ENCODE results near the gene RMI2.
"Not testable (repeated sequence)": the region's sequence is repeated elsewhere in the genome, so short reads cannot be mapped to it uniquely, and the experiment has no call there.

Gene RMI2

GRCh38 chr16:11356573-11357331, 11.5 kb downstream of the RMI2 start:
- peak; percentile 68 for DNase-seq

GRCh38 chr16:11358531-11358930, 13.3 kb downstream of the RMI2 start:
- DNase-seq = no peak

DNA sequence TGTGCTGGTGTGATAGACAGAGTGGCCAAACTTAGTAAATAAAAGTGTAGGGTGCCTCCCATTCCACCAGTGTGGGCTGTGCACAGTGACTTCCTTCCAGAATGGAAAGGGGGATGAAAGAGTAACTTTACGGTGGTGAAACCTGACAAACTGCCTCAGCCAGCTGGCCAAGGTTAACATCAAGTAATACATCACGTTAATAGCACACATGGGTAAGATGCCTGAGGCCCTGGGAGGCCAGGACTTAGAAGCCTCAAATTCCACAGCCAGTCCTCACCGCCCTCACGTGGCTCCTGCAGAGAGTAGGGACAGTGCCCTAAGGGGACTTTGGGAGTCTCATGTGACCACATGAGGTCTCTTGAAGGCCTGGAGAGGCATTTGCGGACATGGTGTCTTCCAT, 14.1 kb downstream of the RMI2 start:
- DNase-seq = peak; percentile 96

DNA sequence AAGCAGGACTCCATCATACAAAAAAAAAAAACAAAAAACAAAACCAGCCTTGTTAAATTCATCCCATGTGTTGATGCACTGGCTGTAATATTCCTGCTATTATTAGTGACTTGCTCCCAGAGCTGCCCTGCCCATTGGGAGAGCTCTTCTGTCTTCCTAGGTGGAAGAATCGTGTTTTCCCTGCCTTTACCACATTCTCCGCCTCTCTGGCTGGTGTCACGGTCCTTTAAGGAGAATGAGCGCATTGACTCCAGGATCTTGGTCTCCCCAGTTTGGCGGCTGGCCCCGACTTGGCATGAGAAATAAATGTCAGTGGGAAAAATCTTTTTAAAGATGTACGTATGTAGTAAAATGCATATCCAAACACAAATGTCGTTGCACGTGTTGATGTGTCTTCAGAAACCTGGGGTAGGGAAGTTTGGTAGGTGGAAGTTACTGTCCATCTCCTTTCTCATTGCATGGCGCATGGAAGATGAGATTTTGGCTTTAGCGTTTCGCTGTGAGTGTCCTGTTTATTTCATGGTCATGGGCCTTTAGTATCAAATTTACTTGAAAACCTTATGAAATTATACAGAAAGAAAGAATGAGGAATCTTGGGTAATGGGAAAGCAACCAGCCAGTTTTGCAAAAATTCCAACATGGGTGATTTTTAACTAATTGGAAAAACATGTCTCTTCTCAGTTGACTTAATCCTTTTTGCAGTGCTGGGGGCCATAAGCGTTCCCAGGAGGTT, 15.5 kb downstream of the RMI2 start:
- peak; percentile 63 for DNase-seq

DNA sequence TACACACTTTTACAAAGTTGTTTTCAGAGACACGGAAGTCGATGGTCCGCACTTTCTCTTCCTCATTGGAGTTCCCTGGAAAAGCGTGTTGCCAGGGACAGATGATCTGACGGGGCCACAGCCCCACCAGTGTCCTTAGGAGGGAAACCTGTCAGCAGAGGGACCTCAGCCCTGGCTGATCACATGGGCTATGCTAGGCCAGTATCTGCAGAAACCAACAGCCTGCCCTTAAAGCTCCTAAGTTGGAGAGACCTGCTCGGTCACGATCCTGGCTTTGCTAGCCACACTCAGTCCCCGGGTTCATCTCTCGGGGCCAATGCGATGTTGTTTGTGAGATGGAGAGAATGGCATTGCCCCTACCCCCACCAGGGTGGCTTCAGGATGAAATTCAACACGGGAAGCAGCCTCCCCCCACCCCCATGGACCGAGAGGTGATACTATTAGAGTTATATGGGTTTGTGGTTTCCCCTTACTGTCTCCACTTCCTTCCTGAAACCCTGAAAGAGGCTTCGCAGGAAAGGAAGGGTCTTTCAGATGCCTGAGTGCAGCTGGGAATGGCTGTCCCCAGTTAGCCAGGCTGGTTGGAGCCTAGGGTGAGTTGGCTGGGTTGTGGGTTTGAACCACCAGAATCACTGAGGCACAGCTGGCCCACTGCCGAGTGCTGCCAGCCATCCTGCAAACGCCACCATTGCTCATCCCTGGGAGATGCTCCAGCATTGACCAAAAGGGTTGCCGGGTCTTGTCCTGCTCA, 16.6 kb downstream of the RMI2 start:
- no peak for DNase-seq

DNA sequence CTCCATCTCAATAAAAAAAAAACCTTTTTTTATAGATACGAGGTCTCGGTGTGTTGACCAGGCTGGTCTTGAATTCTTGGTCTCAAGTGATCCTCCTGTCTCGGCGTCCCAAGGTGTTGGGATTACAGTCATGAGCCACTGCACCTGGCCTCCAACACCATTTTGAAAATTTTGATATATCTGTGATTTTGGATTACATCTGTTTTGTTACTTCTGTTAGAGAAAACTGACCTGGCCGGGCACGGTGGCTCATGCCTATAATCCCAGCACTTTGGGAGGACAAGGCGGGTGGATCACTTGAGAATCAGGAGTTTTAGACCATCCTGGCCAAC, 18.6 kb downstream of the RMI2 start:
- DNase-seq = no peak

DNA sequence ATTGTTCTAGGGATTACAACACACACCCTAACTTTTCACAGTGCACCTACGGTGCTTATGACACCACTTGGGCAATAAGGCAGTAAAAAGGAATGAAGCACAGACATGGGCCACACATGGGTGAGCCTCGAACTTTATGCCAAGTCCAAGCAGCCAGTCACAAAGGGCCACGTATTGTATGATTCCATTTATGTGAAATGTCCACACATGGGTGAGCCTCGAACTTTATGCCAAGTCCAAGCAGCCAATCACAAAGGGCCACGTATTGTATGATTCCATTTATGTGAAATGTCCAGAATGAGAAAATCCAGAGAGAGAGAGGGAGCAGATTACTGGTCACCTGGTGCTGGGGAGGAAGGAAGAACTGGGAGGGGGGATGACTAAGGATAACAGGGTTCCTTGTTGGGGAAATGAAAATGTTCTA, 22.2 kb downstream of the RMI2 start:
- no peak for DNase-seq

DNA sequence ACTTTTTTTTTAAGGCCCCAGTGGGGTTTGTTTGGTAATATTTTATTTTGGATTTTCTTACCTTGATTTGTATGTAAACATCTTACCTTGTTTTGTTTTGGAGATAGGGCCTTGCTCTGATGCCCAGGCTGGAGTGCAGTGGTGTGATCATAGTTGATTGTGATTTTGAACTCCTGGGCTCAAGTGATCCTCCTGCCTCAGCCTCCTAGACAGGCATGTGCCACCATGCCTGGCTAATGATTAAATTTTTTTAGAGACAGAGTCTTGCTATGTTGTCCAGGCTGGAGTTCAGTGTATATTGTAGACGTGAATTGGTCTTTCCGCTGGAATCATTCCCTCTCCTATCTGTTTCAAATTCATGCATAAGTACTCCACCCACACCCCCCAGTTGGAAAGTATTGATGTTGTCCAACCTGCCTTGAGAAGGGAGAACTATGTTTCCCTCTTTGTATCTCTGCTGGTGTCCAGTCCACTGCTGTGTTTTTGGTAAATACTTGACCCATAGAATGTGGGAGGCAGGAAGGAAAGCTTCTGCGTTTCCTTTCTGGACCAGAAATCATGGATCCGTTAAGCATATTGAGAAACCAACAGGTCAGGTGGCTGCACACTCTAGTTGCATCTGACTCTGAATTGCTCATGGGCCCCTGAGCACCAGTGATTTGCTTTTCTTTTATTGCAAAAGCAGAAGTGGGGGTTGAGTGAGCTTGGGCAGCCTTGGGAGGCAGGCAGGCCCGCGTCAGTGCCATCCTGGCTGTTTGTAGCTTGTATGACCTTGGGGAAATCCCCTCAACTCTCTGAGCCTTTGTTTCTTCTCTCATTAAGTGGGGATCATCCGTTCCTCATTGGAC, 25.0 kb downstream of the RMI2 start:
- no peak for DNase-seq

DNA sequence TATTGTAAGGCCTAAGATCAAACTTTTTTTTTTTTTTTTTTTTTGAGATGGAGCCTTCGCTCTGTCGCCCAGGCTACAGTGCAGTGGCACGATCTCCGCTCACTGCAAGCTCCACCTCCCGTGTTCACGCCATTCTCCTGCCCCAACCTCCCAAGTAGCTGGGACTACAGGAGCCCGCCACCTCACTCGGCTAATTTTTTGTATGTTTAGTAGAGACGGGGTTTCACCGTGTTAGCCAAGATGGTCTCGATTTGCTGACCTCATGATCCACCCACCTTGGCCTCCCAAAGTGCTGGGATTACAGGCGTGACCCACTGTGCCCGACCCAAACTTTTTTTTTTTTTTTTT, 25.6 kb downstream of the RMI2 start:
- not testable (repeated sequence) for DNase-seq

DNA sequence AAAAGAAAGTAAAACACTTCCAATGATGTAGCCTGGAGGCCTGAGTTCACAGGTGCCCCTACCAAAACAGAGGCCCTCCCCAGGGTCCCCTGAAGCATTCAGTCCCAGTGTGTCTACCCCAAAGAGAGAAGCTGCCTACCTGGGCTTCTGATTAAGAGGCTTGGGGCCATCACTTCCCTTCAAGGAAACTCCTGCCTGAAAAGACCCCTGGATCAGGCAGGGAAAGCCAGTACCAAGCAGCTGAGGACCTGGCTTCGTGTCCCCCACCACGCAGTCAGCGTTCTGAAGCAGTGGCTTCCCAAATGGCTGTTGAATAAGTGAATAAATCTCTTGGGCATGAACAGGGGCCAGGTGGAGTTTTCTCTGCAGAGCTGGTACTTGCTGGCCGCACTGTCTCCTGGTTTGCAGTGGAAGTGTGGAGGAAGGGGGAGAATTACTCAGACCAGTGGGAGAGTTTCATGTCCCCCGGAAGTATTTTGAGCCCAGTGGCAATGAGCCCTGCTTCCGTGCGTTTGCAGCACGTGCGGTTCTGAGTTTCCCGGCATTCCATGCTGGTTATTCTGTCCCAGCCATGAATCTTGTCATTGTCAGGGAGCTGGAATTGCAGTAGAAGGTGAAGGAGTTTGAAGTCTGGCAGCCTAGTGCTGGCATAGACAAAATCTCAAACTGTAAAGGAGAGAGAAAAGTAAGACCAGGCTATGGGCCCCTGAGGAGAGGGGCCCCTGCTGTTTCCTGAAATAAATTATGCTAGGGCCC, 27.0 kb downstream of the RMI2 start:
- no peak for DNase-seq

DNA sequence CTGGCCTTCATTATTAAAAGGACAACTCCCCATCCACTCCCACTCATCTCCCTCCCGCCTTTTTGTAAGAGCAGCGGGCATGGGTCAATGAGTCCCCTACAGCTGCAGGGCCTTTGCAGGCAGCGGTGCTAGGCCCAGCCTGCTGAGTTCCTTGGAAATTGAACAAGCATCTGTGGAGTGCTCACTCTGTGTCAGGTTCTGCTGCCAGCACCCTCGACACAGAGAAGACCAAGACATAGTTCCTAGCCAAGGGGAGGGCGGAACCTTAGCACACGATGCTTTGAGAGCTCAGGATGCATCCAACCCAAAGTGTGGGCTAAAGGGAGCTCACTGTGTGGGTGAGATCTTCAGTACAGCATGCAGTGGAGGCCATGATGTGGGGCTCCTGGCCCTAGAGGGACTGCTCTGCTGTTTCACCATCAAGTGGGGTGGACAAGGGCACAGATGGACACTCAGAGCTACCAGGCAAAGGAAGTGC, 27.6 kb downstream of the RMI2 start:
- DNase-seq = no peak

DNA sequence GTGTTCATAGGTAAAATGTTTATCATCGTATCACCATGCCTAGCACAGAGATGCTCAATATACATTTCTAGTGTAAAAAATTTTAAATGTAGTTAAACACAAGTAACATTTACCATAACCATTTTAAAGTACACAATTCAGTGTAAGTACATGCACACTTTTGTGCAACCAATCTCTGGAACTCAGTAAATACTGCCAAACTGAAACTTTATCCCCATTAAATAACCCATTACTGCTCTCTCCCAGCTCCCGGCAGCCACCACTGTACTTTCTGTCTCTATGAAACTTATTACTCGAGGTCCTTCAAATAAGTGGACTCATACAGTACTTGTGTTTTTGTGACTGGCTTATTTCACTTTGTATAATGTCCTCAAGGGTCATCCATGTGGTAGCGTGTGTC, 29.0 kb downstream of the RMI2 start:
- DNase-seq = no peak

DNA sequence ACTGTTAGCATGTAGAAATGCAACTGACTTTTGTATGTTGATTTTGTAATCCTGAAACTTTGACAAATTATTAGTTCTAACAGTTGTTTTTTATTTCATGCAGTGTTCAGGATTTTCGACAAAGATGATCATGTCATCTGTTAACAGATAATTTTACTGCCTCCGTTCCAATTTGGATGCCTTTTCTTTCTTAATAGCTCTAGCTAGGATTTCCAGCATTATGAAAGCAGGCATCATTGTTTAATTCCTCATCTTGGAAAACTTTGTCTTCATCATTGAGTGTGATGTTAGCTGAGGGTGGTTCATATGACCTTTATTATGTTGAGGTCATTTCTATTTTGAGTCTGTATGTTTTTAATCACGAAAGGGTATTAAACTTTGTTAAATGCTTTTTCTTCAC, 31.9 kb downstream of the RMI2 start:
- DNase-seq = no peak

GRCh38 chr16:11378951-11379350, 33.7 kb downstream of the RMI2 start:
- not testable (repeated sequence) for DNase-seq

- DNase-seq = no peak
Measured at GRCh38 chr16:11379420-11379819, 34.2 kb downstream of the RMI2 start.

- no peak for DNase-seq
Measured at GRCh38 chr16:11380836-11381235, 35.6 kb downstream of the RMI2 start.

GRCh38 chr16:11383481-11384183, 38.4 kb downstream of the RMI2 start:
- DNase-seq = no peak

DNA sequence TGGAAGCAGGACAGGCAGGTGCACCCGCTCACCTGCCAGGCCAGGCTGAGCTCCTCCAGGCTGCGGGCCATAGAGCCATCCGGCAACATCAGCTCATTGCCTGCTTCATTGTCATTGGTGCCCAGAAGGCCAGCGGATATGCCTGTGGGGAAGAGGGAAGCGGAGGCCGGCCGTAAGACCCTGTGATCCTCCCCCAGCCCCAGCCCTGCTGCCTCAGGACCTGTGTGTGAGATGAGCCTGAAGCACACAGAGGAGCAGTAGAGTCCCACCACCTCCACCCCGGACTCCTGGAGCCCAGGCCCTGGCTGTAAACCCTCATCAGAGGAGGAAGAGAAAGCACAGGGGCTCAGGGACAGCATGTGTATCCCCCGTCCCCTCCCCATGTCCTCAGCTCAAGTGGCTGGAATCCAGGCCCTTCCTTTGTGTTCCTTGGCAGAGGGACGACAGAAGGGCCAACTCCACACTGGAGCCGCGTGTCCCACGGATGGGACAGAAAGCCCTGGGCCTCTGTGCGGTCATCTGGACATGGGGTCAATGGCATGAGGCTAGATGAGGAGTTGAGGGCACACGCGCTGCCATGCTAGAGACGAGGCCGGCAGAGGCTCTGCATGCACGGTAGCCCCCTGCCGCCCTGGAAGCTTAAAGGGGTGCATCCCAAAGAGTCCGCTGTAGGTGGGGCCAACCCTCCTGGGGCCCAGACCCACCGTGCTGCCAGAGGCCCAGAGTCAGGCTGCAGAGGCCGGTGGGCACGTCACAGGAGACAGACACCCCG, 39.1 kb downstream of the RMI2 start:
- no peak for DNase-seq

- no peak for DNase-seq
Measured at GRCh38 chr16:11384956-11385586, 39.8 kb downstream of the RMI2 start.

DNA sequence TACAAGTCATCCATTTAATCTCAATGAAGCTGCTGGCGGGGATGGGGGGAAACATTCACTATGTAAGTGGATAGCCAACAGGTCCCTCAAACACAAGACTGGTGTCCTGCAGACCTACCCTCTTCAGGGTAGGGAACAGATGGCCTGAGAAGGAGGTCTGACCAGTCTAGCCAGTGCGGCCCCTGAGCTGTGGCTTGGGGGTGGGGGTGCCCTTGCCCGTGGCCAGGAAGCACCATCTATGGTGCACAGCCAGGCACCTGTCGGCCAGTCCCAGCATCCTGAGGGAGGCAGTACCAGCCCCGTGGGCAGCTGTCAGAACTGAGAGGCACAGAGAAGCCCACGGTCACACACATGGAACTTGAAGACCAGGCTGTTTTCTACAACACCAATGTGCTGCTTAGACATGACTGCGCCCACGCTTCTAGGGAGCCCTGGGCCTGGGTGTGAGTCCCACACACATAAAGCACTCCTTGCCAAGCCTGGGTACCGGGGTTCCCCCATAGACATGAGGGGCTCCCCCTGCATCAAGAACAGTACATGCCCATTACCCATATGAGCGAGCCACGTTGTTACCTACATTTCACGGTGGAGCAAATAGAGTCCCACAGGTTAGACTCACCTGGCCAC, 40.9 kb downstream of the RMI2 start:
- DNase-seq = no peak
